ENCODE measurements around the gene PAQR3.

GRCh38 chr4:78971776-78972175, 32.5 kb upstream of the PAQR3 start:
- TF ChIP-seq, protein P1, sequence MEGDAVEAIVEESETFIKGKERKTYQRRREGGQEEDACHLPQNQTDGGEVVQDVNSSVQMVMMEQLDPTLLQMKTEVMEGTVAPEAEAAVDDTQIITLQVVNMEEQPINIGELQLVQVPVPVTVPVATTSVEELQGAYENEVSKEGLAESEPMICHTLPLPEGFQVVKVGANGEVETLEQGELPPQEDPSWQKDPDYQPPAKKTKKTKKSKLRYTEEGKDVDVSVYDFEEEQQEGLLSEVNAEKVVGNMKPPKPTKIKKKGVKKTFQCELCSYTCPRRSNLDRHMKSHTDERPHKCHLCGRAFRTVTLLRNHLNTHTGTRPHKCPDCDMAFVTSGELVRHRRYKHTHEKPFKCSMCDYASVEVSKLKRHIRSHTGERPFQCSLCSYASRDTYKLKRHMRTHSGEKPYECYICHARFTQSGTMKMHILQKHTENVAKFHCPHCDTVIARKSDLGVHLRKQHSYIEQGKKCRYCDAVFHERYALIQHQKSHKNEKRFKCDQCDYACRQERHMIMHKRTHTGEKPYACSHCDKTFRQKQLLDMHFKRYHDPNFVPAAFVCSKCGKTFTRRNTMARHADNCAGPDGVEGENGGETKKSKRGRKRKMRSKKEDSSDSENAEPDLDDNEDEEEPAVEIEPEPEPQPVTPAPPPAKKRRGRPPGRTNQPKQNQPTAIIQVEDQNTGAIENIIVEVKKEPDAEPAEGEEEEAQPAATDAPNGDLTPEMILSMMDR (IDR thresholded peaks at IDR 0.05; ENCODE audit: borderline replicate concordance, extremely low read depth, low read length, poor library complexity, severe bottlenecking): no peak
- no peak for TF ChIP-seq EZH2 (IDR thresholded peaks at IDR 0.05; ENCODE audit: borderline replicate concordance, low read depth, low read length, severe bottlenecking)
